Retina (tissue), 1 donor: ENCODE data around the gene GRM4.
"Not testable (repeated sequence)": the region's sequence is repeated elsewhere in the genome, so short reads cannot be mapped to it uniquely, and the experiment has no call there.

Source experiments
- DNase-seq: peaks from one replicate; pipeline ENCODE4 v3.0.0-alpha.2; 2016

GRM4 gene

GRCh38 chr6:34059914-34060313 lies 86.0 kb downstream of the GRM4 start:
- no peak for DNase-seq

- DNase-seq: no peak
These were observed 86.7 kb downstream of the GRM4 start for GRCh38 chr6:34059136-34059731.

GRCh38 chr6:34057790-34058189 lies 88.1 kb downstream of the GRM4 start:
- no peak for DNase-seq

- DNase-seq: peak; percentile 57
These were observed 88.7 kb downstream of the GRM4 start for GRCh38 chr6:34057191-34057590.

GRCh38 chr6:34056305-34057108 lies 89.4 kb downstream of the GRM4 start:
- no peak for DNase-seq

GRCh38 chr6:34055223-34055933 lies 90.5 kb downstream of the GRM4 start:
- peak; percentile 88 for DNase-seq

GRCh38 chr6:34053721-34054120 lies 92.2 kb downstream of the GRM4 start:
- DNase-seq: no peak

- no peak for DNase-seq
These were observed 92.8 kb downstream of the GRM4 start for GRCh38 chr6:34052918-34053608.

- no peak for DNase-seq
These were observed 93.6 kb downstream of the GRM4 start for GRCh38 chr6:34052071-34052825.

GRCh38 chr6:34051331-34051919 lies 94.5 kb downstream of the GRM4 start:
- no peak for DNase-seq

GRCh38 chr6:34050691-34051090 lies 95.2 kb downstream of the GRM4 start:
- DNase-seq: no peak

- DNase-seq: no peak
These were observed 96.2 kb downstream of the GRM4 start for GRCh38 chr6:34049395-34050342.

GRCh38 chr6:34047913-34048867 lies 97.7 kb downstream of the GRM4 start:
- no peak for DNase-seq

GRCh38 chr6:34046617-34047016 lies 99.3 kb downstream of the GRM4 start:
- DNase-seq: no peak

- no peak for DNase-seq
These were observed 100.1 kb downstream of the GRM4 start for GRCh38 chr6:34045771-34046170.

- DNase-seq: no peak
These were observed 100.8 kb downstream of the GRM4 start for GRCh38 chr6:34044945-34045595.

- DNase-seq: no peak
These were observed 102.5 kb downstream of the GRM4 start for GRCh38 chr6:34043359-34043758.

- DNase-seq: not testable (repeated sequence)
These were observed 103.9 kb downstream of the GRM4 start for GRCh38 chr6:34041998-34042397.

- no peak for DNase-seq
These were observed 104.5 kb downstream of the GRM4 start for GRCh38 chr6:34041385-34041784.
